Panc1 (cell line): ENCODE measurements around the gene ERC2.

Experiments
- TCF7L2 ChIP-seq: IDR thresholded peaks from 2 replicates; pipeline ENCODE4 v1.6.1; 2011; ENCODE audit warnings: mild to moderate bottlenecking, low read depth, low read length, inconsistent platforms
- TF ChIP-seq, protein P1 (sequence below): fragments of 450-650 bp; IDR thresholded peaks from 2 replicates; pipeline ENCODE4 v1.5.1; 2017; ENCODE audit warnings: mild to moderate bottlenecking

DNA sequence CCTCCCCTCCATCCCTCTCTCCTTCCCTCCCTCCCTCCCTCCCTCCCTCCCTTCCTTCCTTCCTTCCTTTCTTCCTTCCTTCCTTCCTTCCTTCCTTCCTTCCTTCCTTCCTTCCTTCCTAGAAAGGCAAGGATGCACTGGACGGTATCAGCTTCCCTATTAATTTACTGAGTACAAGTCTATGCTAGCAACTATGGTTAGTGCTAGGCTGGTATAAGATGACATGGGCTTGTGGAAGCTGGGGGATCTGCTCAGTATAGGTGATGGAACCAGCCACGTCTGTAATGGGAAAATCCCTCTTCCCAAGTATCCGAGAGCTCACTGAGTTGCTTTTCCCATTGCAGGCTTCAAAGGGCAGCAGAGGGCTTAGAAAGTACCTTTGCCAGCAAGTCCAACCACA is 884.8 kb downstream of the ERC2 start:
- no peak for TF ChIP-seq TCF7L2
- TF ChIP-seq, protein P1, sequence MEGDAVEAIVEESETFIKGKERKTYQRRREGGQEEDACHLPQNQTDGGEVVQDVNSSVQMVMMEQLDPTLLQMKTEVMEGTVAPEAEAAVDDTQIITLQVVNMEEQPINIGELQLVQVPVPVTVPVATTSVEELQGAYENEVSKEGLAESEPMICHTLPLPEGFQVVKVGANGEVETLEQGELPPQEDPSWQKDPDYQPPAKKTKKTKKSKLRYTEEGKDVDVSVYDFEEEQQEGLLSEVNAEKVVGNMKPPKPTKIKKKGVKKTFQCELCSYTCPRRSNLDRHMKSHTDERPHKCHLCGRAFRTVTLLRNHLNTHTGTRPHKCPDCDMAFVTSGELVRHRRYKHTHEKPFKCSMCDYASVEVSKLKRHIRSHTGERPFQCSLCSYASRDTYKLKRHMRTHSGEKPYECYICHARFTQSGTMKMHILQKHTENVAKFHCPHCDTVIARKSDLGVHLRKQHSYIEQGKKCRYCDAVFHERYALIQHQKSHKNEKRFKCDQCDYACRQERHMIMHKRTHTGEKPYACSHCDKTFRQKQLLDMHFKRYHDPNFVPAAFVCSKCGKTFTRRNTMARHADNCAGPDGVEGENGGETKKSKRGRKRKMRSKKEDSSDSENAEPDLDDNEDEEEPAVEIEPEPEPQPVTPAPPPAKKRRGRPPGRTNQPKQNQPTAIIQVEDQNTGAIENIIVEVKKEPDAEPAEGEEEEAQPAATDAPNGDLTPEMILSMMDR: no peak
